EH (cell line): Measurements from ENCODE around the gene COPZ1.
A peak's percentile ranks its signal among the peaks of the same experiment; 100 is the strongest.

ENCODE experiments used
- DNase-seq: peaks from one replicate; pipeline ENCODE4 v3.0.0-alpha.2; 2015; ENCODE audit warnings: low read depth

The COPZ1 gene

DNA sequence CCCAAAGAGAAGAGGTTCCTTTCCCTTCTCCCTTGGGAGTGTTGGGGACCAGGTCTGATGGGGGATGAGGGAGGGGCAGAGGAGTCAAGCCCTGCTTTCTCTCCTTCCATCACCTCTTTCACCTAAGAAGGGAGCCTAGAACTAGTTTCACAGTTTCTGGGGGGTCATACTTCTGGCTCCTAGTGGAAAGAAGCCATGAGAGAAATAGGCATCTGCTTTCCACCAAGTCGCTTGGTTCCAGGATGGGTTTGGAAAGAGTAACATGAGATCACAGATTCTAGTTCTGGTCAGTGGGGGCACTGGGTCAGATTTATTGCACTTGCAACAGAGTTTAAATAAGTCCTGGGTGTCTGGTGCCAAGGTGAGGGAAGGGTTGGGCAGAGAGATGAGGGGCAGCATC, 70.1 kb downstream of the COPZ1 start:
- no peak for DNase-seq

GRCh38 chr12:54395545-54395944, 70.6 kb downstream of the COPZ1 start:
- no peak for DNase-seq

DNA sequence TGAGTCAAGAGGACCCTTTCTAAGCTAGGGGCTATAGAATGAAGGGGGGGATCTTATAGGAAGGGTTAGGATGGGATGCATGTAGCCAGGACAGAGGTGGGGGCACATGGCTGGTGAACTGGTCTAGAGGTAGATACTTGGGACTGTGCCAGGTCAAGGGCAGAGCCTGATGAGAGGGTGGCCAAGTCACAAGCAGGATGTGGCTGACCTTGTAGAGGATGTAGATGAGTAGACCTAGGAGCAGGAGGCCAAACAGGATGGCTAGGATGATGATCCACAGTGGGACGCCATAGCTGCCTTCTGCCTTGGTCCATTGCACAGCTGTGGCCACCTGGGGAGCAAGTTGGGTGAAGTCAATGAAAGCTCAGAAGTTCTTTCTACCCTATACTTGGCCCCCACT, 72.2 kb downstream of the COPZ1 start:
- DNase-seq, result no peak

DNA sequence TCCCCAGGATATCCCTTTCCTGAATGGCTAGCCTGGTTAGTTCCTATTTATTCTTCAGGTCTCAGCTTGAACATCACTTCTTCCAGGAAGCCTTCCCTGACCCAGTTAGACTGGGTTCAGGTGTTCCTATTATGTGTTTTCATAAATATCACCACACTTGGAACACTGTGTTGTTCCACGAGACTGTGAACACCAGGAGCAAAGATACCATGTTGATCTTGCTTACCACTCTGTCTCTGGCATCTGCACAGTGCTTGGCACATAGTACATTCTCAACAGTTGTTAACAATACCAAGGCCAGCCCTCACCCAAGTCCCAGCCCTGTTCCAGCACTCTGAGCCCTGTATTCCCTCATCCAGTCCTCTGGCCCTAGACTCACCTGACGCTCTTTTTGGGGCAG, 73.3 kb downstream of the COPZ1 start:
- DNase-seq, result no peak

GRCh38 chr12:54398995-54399793, 74.3 kb downstream of the COPZ1 start:
- DNase-seq, result peak; percentile 88

GRCh38 chr12:54401119-54401518, 76.2 kb downstream of the COPZ1 start:
- DNase-seq, result no peak
